Muscle layer of duodenum (tissue), 2 donors: ENCODE results near the gene SSU72.
"Not testable (repeated sequence)": the region's sequence is repeated elsewhere in the genome, so short reads cannot be mapped to it uniquely, and the experiment has no call there.

Experiments used
- H3K27ac ChIP-seq: one replicate; pipeline ENCODE4 v1.7.0; 2013; ENCODE audit warnings: mild to moderate bottlenecking, low read length
- H3K27me3 ChIP-seq: one replicate; pipeline ENCODE4 v1.7.0; 2013; ENCODE audit warnings: low read depth, mild to moderate bottlenecking, control low read depth, low read length
- H3K36me3 ChIP-seq, 2 donors: one replicate each; pipeline ENCODE4 v1.7.0; 2013; ENCODE audit warnings: low read length in 2 of 2, control low read depth in 1 of 2, mild to moderate bottlenecking in 1 of 2; ENCODE audit not compliant: insufficient read depth in 2 of 2, control insufficient read depth in 1 of 2
- H3K4me1 ChIP-seq, 2 donors: one replicate each; pipeline ENCODE4 v1.7.0; 2013; ENCODE audit warnings: low read length in 2 of 2, mild to moderate bottlenecking in 2 of 2, control low read depth in 1 of 2, moderate library complexity in 1 of 2; ENCODE audit not compliant: insufficient read depth in 2 of 2, control insufficient read depth in 1 of 2
- H3K4me3 ChIP-seq, 2 donors: one replicate each; pipeline ENCODE4 v1.7.0; 2013; ENCODE audit warnings: low read length in 2 of 2, low read depth in 1 of 2, mild to moderate bottlenecking in 1 of 2
- H3K9me3 ChIP-seq, 2 donors: one replicate each; pipeline ENCODE4 v1.7.0; 2013; ENCODE audit warnings: low read length in 2 of 2, control low read depth in 1 of 2, mild to moderate bottlenecking in 1 of 2; ENCODE audit not compliant: control insufficient read depth in 1 of 2
- donor health status: healthy.

The SSU72 gene

GRCh38 chr1:1599935-1600860 lies 25.5 kb upstream of the SSU72 start, which contains the start of gene FNDC10:
Gene FNDC10, minus strand, starts transcription at chr1:1600135. Its CDS starts 120 bp downstream, at chr1:1600015.
- H3K9me3 ChIP-seq, result no peaks in the 10 kb centered on the region
- peak within 1 kb of the TSS in 1 of 2 donors; percentile 46 for H3K4me3 ChIP-seq
- no peak within 1 kb of the TSS for H3K27ac ChIP-seq
- H3K4me1 ChIP-seq, result peaks cover 0 to 20% of the 10 kb centered on the region in 2 donors
- no peaks in the 10 kb centered on the region for H3K36me3 ChIP-seq
- H3K27me3 ChIP-seq, result peaks cover 21% of the 10 kb centered on the region

- Histone ChIP-seq H3K4me1 (peaks cover 0 to 20% of the 10 kb centered on the region in 2 donors), H3K9me3 (no peaks in the 10 kb centered on the region), H3K36me3 (no peaks in the 10 kb centered on the region), H3K4me3 (peak overlapping the region in 1 of 2 donors; percentile 27), H3K27ac (no peak overlapping the region), H3K27me3 (peaks cover 21% of the 10 kb centered on the region)
Observed at GRCh38 chr1:1599030-1599934, 24.6 kb upstream of the SSU72 start.

GRCh38 chr1:1598720-1599029 lies 24.0 kb upstream of the SSU72 start:
- Histone ChIP-seq H3K4me3 (no peak overlapping the region), H3K36me3 (no peaks in the 10 kb centered on the region), H3K27me3 (peaks cover 21% of the 10 kb centered on the region), H3K4me1 (peaks cover 0 to 20% of the 10 kb centered on the region in 2 donors), H3K27ac (no peak overlapping the region), H3K9me3 (no peaks in the 10 kb centered on the region)

- Histone ChIP-seq H3K36me3 (no peaks in the 10 kb centered on the region), H3K4me3 (no peak overlapping the region), H3K27me3 (peaks cover 21% of the 10 kb centered on the region), H3K4me1 (peaks cover 0 to 20% of the 10 kb centered on the region in 2 donors), H3K9me3 (no peaks in the 10 kb centered on the region), H3K27ac (no peak overlapping the region)
Observed at GRCh38 chr1:1598051-1598719, 23.5 kb upstream of the SSU72 start.

GRCh38 chr1:1597275-1597930 lies 22.7 kb upstream of the SSU72 start:
- Histone ChIP-seq H3K27me3 (peaks cover 21% of the 10 kb centered on the region), H3K4me1 (peaks cover 0 to 20% of the 10 kb centered on the region in 2 donors), H3K27ac (no peak overlapping the region), H3K9me3 (no peaks in the 10 kb centered on the region), H3K36me3 (no peaks in the 10 kb centered on the region), H3K4me3 (no peak overlapping the region)

- Histone ChIP-seq H3K27me3 (peaks cover 21% of the 10 kb centered on the region), H3K36me3 (no peaks in the 10 kb centered on the region), H3K27ac (no peak overlapping the region), H3K4me1 (peaks cover 0 to 20% of the 10 kb centered on the region in 2 donors), H3K4me3 (no peak overlapping the region), H3K9me3 (no peaks in the 10 kb centered on the region)
Observed at GRCh38 chr1:1596493-1597274, 22.0 kb upstream of the SSU72 start.

GRCh38 chr1:1595341-1595740 lies 20.7 kb upstream of the SSU72 start:
- not testable (repeated sequence) for H3K27ac ChIP-seq, H3K4me3 ChIP-seq, H3K36me3 ChIP-seq, H3K9me3 ChIP-seq
- Histone ChIP-seq H3K4me1 (peaks cover 0 to 15% of the 10 kb centered on the region in 2 donors), H3K27me3 (peaks cover 17% of the 10 kb centered on the region)

- no peaks in the 10 kb centered on the region for H3K36me3 ChIP-seq
- no peak overlapping the region for H3K27ac ChIP-seq
- H3K9me3 ChIP-seq, result no peaks in the 10 kb centered on the region
- H3K27me3 ChIP-seq, result peaks cover 17% of the 10 kb centered on the region
- no peak overlapping the region for H3K4me3 ChIP-seq
- peaks cover 0 to 14% of the 10 kb centered on the region in 2 donors for H3K4me1 ChIP-seq
Observed at GRCh38 chr1:1594602-1595260, 20.1 kb upstream of the SSU72 start.

- no peak overlapping the region for H3K27ac ChIP-seq
- no peak overlapping the region for H3K4me3 ChIP-seq
- no peaks in the 10 kb centered on the region for H3K9me3 ChIP-seq
- peaks cover 0 to 8% of the 10 kb centered on the region in 2 donors for H3K4me1 ChIP-seq
- H3K36me3 ChIP-seq, result no peaks in the 10 kb centered on the region
- peaks cover 16% of the 10 kb centered on the region for H3K27me3 ChIP-seq
Observed at GRCh38 chr1:1593834-1594601, 19.4 kb upstream of the SSU72 start.
